HepG2 (cell line): Measurements from ENCODE around the gene ADPRM.

Experiments used
- EP300 ChIP-seq, 3 experiments: sonication (generic) in 1 of 3; formaldehyde crosslinking in 1 of 3; IDR thresholded peaks; 2 replicates each; pipeline versions ENCODE4 v1.5.1 to v1.6.1; 2011 to 2020; ENCODE audit warnings: low read depth in 2 of 3, low read length in 2 of 3, borderline replicate concordance in 1 of 3, improper control_type of control experiment in 1 of 3, mild to moderate bottlenecking in 1 of 3, missing genetic modification reagents in 1 of 3, moderate library complexity in 1 of 3
- FOSL1 ChIP-seq: sonication (generic); formaldehyde crosslinking; IDR thresholded peaks from 2 replicates; pipeline ENCODE4 v1.9.0; 2021; ENCODE audit warnings: missing genetic modification reagents, borderline replicate concordance
- FOXK1 ChIP-seq: sonication (generic); formaldehyde crosslinking; IDR thresholded peaks from 2 replicates; pipeline ENCODE4 v1.4.0; 2020; ENCODE audit warnings: low read depth, missing genetic modification reagents, borderline replicate concordance
- GTF3A ChIP-seq: sonication (generic); formaldehyde crosslinking; conservative IDR thresholded peaks from 2 replicates; pipeline ENCODE4 v1.4.0; 2020; ENCODE audit warnings: mild to moderate bottlenecking, missing genetic modification reagents

GRCh38 chr17:10657148-10657547, 40.2 kb upstream of the ADPRM start, which contains the start of gene MYH3:
- no peak for TF ChIP-seq FOXK1 (CRISPR knock-in tag)
- TF ChIP-seq EP300 (IDR thresholded peaks at IDR 0.05; ENCODE audit: low read depth in 2 of 2, low read length in 2 of 2), result no peak
- TF ChIP-seq EP300 (CRISPR knock-in tag; IDR thresholded peaks at IDR 0.05; ENCODE audit: borderline replicate concordance), result no peak
- no peak for TF ChIP-seq GTF3A (CRISPR knock-in tag)
- TF ChIP-seq FOSL1, result no peak
